DOHH2 (cell line): ENCODE data around the gene CPZ.

Source experiments
- H3F3A ChIP-seq: fragments of 200-600 bp; sonication (generic), shearing (Covaris generic); 2 replicates; pipeline ENCODE4 v1.6.0; 2016; ENCODE audit warnings: antibody characterized with exemption, mild to moderate bottlenecking; ENCODE audit not compliant: control insufficient read depth, insufficient read depth
- H3K27ac ChIP-seq: fragments of 200-600 bp; sonication (generic); 2 replicates; pipeline ENCODE4 v1.5.1; 2014; ENCODE audit warnings: low read depth, mild to moderate bottlenecking, low read length, moderate library complexity
- H3K27me3 ChIP-seq: fragments of 200-600 bp; sonication (generic); 2 replicates; pipeline ENCODE4 v1.6.1; 2014; ENCODE audit warnings: mild to moderate bottlenecking, low read length, mixed read lengths; ENCODE audit not compliant: control insufficient read depth
- H3K36me3 ChIP-seq: fragments of 200-600 bp; sonication (generic); 2 replicates; pipeline ENCODE4 v1.6.1; 2014; ENCODE audit warnings: mild to moderate bottlenecking, low read length, moderate library complexity, mixed read lengths; ENCODE audit not compliant: control insufficient read depth
- H3K4me1 ChIP-seq: fragments of 200-600 bp; sonication (generic); 2 replicates; pipeline ENCODE4 v1.6.1; 2014; ENCODE audit warnings: mild to moderate bottlenecking, low read length, mixed read lengths; ENCODE audit not compliant: control insufficient read depth
- H3K4me2 ChIP-seq: fragments of 200-600 bp; sonication (generic); 2 replicates; pipeline ENCODE4 v1.6.0; 2014; ENCODE audit warnings: mild to moderate bottlenecking, low read length, moderate library complexity
- H3K4me3 ChIP-seq: fragments of 200-600 bp; sonication (generic); 2 replicates; pipeline ENCODE4 v1.5.1; 2014; ENCODE audit warnings: mild to moderate bottlenecking, low read length, mixed read lengths
- H3K79me2 ChIP-seq: fragments of 200-600 bp; sonication (generic); 2 replicates; pipeline ENCODE4 v1.6.1; 2014; ENCODE audit warnings: mild to moderate bottlenecking, low read length, mixed read lengths; ENCODE audit not compliant: control insufficient read depth
- H3K9me2 ChIP-seq: fragments of 200-600 bp; sonication (generic); replicated peaks from 2 replicates; pipeline ENCODE4 v1.6.1; 2014; ENCODE audit warnings: mild to moderate bottlenecking, low read length, mixed read lengths; ENCODE audit not compliant: control insufficient read depth
- H3K9me3 ChIP-seq: fragments of 200-600 bp; sonication (generic); 2 replicates; pipeline ENCODE4 v1.6.1; 2014; ENCODE audit warnings: antibody characterized with exemption, low read length, mixed read lengths; ENCODE audit not compliant: control insufficient read depth, insufficient read depth
- H4K20me1 ChIP-seq: fragments of 200-600 bp; sonication (generic); 2 replicates; pipeline ENCODE4 v1.6.0; 2014; ENCODE audit warnings: low read depth, mild to moderate bottlenecking, antibody characterized with exemption, low read length, moderate library complexity; ENCODE audit not compliant: control insufficient read depth, insufficient read depth
- CTCF ChIP-seq: fragments of 200-600 bp; sonication (generic); IDR thresholded peaks from one replicate; pipeline ENCODE4 v1.5.1; 2014; ENCODE audit warnings: antibody characterized with exemption, mild to moderate bottlenecking, low read depth, low read length; ENCODE audit not compliant: poor library complexity, severe bottlenecking
- EZH2phosphoT487 ChIP-seq: fragments of 200-600 bp; sonication (generic); IDR thresholded peaks from 2 replicates; pipeline ENCODE4 v1.6.1; 2017; ENCODE audit warnings: borderline replicate concordance, mild to moderate bottlenecking, antibody characterized with exemption, low read length, moderate library complexity, mixed read lengths

CPZ gene

GRCh38 chr4:8656711-8657380 lies 64.3 kb downstream of the CPZ start:
- Histone ChIP-seq H3K27me3 (no peaks in the 10 kb centered on the region), H3K4me1 (no peaks in the 10 kb centered on the region), H3K9me2 (no peaks in the 10 kb centered on the region), H3K4me3 (no peak overlapping the region), H3K27ac (no peak overlapping the region), H4K20me1 (no peaks in the 10 kb centered on the region), H3K9me3 (no peaks in the 10 kb centered on the region), H3F3A (no peaks in the 10 kb centered on the region), H3K36me3 (no peaks in the 10 kb centered on the region), H3K79me2 (no peaks in the 10 kb centered on the region), H3K4me2 (no peak overlapping the region)
- no peak for TF ChIP-seq CTCF
- no peak for TF ChIP-seq EZH2phosphoT487

- Histone ChIP-seq H3K27me3 (no peaks in the 10 kb centered on the region), H3K4me2 (no peak overlapping the region), H3K4me3 (no peak overlapping the region), H3K79me2 (no peaks in the 10 kb centered on the region), H3K27ac (no peak overlapping the region), H3K9me3 (no peaks in the 10 kb centered on the region), H3K9me2 (no peaks in the 10 kb centered on the region), H4K20me1 (no peaks in the 10 kb centered on the region), H3F3A (no peaks in the 10 kb centered on the region), H3K36me3 (no peaks in the 10 kb centered on the region), H3K4me1 (no peaks in the 10 kb centered on the region)
- no peak for TF ChIP-seq EZH2phosphoT487
- TF ChIP-seq CTCF = no peak
These were observed 65.0 kb downstream of the CPZ start for GRCh38 chr4:8657381-8658088.

GRCh38 chr4:8662776-8663175 lies 70.2 kb downstream of the CPZ start:
- H4K20me1 ChIP-seq = no peaks in the 10 kb centered on the region
- no peak overlapping the region for H3K4me2 ChIP-seq
- H3K9me2 ChIP-seq = no peaks in the 10 kb centered on the region
- no peaks in the 10 kb centered on the region for H3K36me3 ChIP-seq
- H3K27me3 ChIP-seq = no peaks in the 10 kb centered on the region
- no peak for TF ChIP-seq CTCF
- no peak for TF ChIP-seq EZH2phosphoT487
- no peaks in the 10 kb centered on the region for H3K79me2 ChIP-seq
- H3K9me3 ChIP-seq = no peaks in the 10 kb centered on the region
- no peak overlapping the region for H3K27ac ChIP-seq
- no peaks in the 10 kb centered on the region for H3F3A ChIP-seq
- H3K4me1 ChIP-seq = no peaks in the 10 kb centered on the region
- H3K4me3 ChIP-seq = no peak overlapping the region
